Central memory CD4-positive, alpha-beta T cell (primary cell): ENCODE results near the gene EVA1B.
A peak's percentile ranks its signal among the peaks of the same experiment; 100 is the strongest.

Experiments
- DNase-seq: peaks from one replicate; pipeline ENCODE4 v3.0.0; 2022
- total RNA-seq, 3 experiments: gene quantifications; one replicate each; lab custom pipeline; 2026; lab: John Stamatoyannopoulos, UW

EVA1B gene
- total RNA-seq: 1.2 to 2.0 (median 1.8) reads per million in 3 experiments

GRCh38 chr1:36323636-36324352 lies at the start of gene EVA1B:
Gene EVA1B (minus strand): TSS chr1:36323645. CDS start chr1:36323037, 608 bp downstream.
- DNase-seq: no peak

- DNase-seq: no peak
Observed at GRCh38 chr1:36372617-36373016, 49.2 kb upstream of the EVA1B start.

- DNase-seq: peak; percentile 72
Observed at GRCh38 chr1:36369061-36369861, 45.8 kb upstream of the EVA1B start.

DNA sequence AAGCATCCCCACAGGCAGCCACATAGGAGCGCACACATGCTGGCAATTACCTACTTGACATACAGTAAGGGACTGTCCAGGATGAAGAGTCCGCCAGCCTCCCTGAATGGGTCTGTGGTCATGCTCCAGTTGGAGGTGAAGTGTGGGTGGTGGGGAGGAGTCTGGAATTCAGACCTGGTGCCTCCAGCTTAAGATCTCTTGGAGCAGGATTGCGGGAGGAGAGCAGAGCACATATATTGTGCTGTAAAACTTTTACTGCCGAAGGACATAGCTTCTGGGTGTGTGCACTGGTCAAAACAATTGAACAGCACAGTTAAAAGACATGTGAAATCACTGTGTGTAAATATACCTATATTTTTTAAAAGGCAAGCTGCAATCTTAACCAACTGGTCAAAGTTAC lies 44.4 kb upstream of the EVA1B start:
- no peak for DNase-seq

DNA sequence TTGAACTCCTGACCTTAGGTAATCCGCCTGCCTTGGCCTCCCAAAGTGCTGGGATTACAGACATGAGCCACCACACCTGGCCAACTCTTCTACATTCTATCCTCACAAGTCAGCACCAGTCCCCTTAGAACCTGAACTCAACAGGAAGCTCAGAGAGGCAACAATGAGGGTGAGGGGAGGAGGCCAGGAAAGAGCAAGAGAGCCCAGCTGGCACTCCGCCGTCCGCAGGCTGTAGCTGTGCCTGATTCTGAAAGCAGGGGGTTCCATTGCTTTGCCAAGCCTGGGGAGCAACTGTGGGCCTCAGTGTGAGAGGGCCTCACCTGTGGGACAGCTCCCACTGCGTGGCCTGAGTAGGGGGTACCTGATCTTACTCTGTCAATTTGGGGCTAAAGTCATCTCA lies 43.6 kb upstream of the EVA1B start:
- peak; percentile 58 for DNase-seq

DNA sequence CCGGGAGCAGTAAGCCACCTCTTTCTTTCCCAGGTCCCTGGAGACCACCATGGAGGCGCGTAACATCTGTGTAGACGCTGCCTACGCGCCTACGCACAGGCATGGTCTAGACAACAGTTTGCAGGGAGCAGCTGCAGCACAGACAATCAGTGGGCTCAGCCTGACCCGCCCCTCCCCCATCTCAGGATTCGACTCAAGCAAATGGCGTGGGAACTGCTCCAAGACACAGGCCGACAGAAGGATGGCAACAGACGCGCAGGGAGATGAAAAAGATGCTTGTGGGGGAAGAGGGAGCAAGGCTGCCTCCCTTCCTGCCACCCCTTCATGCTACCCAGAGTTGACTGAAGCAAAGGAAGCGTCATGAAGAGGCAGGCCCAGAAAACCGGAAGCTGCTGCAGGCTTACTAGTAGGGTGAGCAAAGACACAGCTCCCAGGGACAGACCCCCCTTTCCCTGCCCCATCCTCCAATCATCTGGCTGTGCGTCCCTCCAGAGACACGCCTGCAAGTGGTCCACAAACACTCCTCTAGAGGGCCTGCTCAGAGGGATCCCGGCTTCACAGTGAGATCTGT lies 42.7 kb upstream of the EVA1B start:
- peak; percentile 66 for DNase-seq

- no peak for DNase-seq
Observed at GRCh38 chr1:36365381-36365780, 41.9 kb upstream of the EVA1B start.

GRCh38 chr1:36359911-36360550 lies 36.6 kb upstream of the EVA1B start:
- peak; percentile 46 for DNase-seq

DNA sequence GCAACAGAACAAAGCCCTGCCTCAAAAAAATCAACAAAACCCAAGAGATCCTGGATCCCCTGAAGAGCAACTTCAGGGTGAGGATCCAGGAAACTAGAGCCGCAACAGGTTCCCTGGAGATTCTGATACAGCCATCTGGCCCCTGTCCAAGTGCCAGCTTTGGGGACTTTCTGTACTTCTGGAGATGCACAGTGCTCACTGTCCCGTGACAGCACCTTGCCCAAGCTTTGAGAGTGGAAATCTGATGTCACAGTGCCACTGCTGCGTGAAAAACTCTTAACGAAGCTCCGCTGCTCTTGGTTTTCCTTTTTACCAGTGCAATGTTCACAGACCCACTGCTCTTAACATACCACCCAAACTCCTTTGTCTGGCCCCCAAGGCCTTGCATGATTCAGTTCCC lies 35.9 kb upstream of the EVA1B start:
- DNase-seq: no peak

DNA sequence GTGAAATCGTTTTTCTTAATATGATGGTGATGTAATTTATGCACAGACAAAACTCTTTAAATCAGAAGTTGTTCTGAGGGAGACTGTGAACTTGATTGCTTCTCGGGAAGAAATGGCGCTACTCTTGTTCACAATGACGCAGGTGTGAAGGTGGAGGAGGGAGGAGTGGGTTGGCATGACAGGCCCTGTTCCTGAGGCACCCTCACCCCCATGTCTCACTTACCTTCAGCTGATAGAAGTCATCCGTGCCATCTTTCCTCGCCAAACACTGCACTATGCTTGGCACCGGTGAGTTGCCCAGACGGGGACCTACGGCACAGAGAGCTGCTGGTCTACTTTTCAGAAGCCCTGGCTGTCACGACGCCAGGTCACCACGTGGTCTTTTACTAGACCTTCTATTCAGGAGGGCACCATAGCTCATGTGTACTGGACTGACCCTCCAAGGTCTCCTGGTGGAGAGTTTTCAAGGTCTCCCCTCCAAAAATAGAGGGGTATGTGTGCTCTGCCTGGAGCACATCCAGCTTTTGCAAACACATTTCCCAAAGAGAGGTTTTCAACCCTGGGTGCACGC lies 35.2 kb upstream of the EVA1B start:
- DNase-seq: no peak

DNA sequence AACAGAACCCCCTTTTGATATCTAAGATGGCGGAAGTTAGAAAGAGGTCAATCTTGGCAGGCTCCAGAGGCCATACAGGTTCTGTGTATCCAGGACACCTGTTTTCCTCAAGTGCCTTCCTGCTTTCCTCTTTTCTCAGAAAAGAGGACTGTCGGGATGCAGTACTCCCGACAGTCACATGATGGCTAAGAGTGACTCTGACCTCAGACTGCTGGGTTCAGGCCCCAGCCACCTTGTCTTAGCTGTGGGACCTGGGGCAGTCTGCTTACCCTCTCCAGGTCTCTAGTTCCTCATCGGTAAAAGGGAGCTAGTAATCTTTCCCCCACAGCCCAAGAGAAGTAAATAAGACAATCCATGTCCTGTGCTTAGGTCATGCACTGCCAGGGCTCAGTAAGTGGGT lies 32.4 kb upstream of the EVA1B start:
- no peak for DNase-seq

DNA sequence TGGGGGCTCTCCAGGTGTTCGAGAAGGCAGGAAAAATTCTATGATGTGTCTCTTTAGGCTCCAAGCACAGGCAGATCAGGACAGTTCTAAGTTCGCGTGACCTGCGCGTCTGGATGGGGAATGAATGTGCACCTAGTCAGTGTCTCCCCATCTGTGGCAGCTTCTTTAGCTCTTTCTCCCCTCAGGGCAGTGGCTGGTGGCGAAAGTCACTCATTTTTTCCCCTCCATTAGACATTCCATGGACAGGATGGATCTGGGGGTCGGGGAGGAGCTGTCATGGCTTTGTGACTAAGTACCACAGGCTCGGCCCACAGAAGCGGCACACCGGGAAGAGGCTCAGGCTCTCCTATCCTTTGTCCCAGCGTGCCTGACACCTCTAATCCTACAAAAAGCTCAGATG lies 31.0 kb upstream of the EVA1B start:
- no peak for DNase-seq

DNA sequence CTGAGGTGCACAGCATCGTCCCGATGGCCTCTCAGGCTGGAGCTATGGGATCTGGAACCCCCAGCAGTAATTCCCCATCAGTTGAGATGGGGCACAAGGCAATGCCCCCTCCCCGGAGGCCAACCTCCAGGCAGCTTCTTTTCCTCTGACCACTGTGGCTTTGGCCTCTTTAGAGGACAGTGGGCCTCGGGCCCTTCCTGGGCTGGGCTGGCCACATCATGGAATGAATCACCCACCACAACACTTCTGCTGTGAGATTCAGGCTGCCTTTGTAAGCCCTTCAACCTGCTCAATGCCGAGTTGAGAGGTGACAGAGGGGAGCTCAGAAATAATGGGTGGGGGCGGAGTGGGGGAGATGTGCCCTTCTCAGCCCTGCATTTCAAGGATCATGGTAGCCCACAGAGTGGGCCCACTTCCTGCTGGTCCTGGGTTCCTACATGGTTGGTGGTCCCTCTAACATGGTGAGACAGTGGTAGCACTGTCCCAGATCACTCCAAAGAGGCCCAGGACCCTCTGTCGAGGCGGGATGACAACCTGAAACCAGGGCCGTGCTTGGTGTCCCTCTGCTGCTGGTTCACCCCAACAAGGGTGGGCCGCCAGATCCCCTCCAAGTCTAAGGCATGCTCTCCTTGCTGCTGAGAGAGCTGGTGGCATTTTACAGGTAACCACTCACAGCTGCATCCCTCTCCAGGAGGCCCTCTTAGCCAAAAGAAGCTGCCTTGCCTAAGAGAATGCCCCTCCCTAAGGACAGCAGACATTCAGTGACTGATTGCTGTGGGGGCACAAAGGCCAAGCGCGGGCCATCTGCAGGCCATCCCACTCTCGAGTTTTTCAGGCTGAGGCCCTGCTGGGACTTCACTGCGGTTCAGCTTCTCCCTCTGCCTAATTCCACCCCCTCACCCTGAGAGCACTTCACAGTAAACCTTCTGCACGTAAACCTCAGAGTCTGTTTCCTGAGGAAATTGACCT lies 29.7 kb upstream of the EVA1B start:
- no peak for DNase-seq

DNA sequence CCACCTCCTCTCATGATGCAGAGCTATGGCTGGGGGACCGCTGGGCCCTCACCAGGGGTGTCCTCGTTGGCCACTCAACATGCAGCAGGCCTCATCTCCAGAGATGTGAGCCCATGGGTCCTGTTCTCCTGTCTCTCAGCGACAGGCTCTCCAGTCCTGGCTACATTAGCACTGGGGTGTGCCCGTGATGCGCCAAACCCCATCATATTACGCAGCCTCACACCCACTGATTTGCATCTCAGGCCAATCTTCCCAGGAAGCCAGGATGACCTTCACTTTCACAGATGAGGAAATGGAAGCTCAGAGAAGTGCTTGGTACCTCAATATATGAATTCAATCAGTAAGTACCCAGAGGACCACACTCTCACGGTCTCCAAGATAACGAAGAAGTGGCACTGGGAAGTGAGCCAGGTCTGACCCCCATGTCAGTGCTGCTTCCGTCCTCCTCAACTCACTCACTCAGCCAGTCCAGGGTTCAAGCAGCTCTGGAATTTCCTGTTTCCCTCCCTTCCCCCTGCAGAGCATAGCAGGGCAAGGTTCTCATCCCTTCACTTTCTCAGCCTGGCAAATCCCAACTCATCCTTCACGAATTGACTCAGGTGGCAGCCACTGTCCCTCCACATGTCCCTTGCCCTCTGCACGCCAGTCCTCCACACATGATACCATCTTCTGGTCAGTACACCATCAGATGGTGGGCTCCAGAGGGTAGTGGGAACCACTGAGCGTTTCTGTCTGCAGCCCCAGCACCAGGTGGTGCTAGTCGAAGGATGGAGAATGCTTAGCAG lies 28.9 kb upstream of the EVA1B start:
- no peak for DNase-seq

- DNase-seq: no peak
Observed at GRCh38 chr1:36351227-36351977, 28.0 kb upstream of the EVA1B start.

DNA sequence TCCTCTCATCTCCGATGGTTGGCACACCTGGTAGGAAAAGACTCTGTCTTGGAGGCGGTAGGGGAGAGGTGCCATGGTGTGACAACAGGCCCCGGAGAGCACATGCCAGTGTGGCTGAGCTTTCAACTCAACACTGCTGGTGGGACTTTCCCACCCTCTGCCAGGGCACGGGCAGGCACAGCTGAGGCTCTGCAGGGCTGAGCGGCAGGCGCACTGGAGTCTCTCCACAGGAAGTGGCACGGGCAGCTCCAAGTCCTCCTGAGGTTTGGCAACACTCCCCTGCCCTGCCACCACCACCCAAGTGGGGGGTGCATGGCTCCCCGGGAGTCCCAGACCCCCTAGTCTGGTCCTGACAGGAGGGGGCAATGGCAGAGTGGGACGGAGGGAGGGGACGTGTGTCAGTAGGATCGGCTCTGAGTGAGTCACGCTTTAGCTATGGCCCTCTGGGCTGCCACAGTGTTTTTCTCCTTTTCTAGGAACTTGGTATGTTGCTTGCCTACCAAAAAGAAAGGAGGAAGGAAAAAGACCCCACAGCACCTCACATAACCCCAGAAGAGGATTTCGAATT lies 27.3 kb upstream of the EVA1B start:
- peak; percentile 57 for DNase-seq

GRCh38 chr1:36349839-36350238 lies 26.4 kb upstream of the EVA1B start:
- DNase-seq: no peak

DNA sequence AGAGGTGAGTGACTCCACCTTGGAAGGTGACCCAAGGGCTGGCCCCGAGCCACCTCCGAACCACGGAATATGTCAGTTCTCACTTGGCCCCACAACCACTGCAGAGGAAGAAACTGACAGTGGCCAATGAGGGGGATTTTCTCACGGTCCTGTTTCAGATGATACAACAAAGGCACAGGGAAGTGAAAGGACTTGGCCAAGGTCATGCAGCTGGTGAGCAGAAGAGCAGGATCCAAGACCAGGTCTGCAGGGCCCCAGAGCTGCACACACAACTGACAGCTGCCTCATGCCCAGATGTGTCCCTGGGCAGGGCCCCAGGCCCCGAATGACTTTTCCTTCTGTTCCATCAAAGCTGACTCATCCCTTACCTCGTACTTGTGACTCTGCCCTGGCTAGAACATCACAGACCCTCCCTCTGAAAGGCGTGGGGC lies 25.8 kb upstream of the EVA1B start:
- DNase-seq: no peak

DNA sequence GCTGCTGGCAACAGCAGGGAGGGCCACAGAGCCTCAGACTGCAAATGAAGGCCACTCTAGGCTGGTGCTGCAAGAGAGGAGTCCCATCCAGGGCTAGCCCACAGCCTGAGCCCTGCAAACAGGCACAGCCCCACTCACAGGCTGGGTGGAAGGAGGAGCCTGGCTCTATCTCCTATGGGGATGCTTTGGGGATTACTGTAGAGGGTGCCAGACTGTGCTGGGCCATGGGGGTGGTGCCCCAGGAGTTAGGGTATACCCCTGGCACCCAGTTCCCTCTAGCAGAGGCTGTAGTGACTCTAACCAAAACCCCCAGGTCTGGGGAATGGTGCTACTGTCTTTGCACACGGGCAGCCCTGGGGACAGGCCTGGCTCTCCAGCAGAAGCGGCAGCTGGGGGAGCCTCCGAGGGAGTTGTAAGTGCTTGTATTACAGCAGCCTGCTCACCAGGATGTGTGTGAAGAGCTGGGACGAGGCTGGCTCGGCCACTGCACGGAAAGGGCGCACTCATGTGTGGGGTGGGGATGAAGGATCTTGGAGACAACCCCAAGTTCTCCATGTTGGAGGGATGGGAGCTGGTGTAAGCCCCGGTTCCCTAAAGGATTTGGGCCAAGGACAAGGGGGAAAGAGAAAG lies 23.4 kb upstream of the EVA1B start:
- DNase-seq: no peak
